Frontal cortex (tissue), 4 donors: ENCODE results near the gene ZNF217. TPM values are rescaled to one million over a fixed set of nuclear protein-coding genes. Genes with fewer than 3 reads are reported as not detected.
"Not testable (repeated sequence)": the region's sequence is repeated elsewhere in the genome, so short reads cannot be mapped to it uniquely, and the experiment has no call there.

Experiments used
- DNase-seq, 2 donors: peaks; one replicate each; pipeline ENCODE4 v3.0.0; 2012; ENCODE audit warnings: low spot score in 2 of 2
- FAIRE-seq: peaks from 2 replicates; lab custom pipeline; 2012; peaks lifted over from hg19 to GRCh38; lab: Jason Lieb, UNC
- total RNA-seq: library from RNA; depleted of rRNA; stranded (reverse); fragments of >200 nt; gene quantifications from one replicate; pipeline ENCODE4 v1.2.3, GENCODE V29; 2014
- donor health status: control.
- donor health status: control.
- donor health status: control.

The ZNF217 gene
- total RNA-seq, 1 donor from 2014 or later = 4.1 TPM

GRCh38 chr20:53587157-53587703 is 6.4 kb downstream of the ZNF217 start:
- not testable (repeated sequence) for DNase-seq, FAIRE-seq

DNA sequence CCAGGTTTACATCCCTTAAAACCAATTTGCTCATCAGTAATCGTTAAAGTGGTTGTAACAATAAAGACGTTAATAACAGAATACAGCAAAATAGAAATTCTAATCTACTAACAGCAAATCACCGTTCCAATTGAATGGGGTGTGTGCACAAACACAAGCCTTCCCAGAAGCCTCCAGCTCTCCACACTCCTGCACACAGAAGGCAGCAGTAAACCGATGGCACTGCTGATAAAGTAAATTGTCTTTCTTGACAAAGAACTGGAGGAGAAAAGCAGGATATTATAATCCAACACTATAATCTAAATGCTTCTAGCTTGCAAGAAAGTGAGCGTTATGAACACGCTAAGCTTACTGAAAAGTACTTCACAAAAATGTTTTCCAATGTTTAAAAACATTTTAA is 7.0 kb downstream of the ZNF217 start:
- DNase-seq = no peak
- no peak for FAIRE-seq

- DNase-seq, FAIRE-seq: not testable (repeated sequence)
Observed at GRCh38 chr20:53585910-53586309, 7.7 kb downstream of the ZNF217 start.

DNA sequence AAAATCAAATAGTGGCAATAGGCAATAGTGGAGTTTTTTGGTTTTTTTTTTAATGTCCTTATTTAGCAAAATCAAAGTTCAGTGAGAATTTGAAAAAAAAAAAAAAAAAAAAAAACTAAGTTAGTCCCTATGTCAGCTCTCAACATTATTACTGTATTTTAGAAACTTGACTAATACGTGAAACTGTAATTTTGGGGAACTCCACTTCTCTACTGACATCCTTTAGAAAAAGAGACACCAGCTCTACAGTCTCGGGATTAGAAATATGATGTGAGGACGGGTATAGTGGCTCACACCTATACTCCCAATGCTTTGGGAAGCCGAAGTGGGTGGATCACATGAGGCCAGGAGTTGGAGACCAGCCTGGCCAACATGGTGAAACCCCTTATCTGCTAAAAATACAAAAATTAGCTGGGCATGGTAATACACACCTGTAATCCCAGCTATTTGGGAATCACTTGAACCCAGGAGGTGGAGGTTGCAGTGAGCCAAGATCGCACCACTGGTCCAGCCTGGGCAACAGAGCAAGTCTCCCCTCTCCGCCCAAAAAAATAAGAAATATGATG is 8.6 kb downstream of the ZNF217 start:
- FAIRE-seq, DNase-seq: not testable (repeated sequence)

DNA sequence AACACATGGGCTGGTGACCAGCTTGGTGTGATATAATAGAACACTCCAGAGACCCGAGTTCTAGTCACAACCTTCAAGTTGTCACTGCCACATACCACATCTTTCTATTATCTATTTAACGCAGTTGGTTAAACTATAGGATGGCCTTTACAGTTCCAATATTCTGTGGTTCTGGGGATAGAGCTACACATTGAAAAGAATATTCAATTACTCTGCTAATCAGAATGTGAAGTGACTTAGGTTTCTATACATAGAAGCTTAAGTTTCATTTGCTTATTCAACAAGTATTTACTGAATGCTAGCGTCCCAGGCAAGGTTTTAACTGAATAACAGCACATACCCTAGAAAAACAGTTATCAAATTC is 9.1 kb downstream of the ZNF217 start:
- not testable (repeated sequence) for DNase-seq, FAIRE-seq

DNA sequence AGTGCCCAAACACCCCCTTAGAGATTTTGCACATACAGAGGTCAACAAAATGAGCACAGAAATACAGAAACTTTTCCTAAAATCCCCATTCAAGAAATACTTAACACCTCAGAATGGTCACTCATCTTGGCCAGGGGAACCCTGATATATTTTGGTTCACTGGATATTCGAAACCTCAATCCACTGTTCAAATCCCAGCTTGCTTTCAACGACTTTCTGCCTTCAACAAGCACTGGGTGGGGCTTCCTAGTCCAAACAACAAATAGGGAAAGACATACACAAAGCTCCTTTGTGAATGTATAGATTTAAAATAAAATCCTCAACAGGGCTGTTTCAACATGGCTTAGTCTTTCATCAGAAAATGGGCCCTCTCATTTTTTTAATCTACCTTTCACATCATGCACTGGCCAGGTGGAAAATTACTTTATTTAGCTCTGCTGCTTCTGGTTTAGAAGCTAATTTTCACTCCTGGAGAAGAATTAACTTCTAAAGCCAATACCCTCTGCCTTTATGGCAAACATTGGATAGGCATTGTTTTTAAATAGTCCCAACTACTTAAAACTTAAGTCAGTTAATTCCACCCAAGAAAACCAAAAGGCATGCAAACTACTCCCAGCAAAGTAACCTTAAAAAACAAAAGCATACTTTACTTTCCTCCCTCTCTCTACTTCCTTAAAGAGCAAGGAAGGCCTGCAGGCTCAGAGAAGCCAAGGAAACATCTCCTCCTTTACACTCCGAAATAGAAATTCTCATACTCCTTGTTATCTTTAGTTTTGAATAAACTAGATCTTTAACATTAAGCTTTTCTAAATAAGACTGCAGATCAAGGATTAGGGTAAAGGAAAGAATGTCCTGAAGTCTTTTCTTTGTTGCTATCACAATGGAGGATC is 9.7 kb downstream of the ZNF217 start:
- DNase-seq, FAIRE-seq: not testable (repeated sequence)

GRCh38 chr20:53582574-53583351 is 10.9 kb downstream of the ZNF217 start:
- FAIRE-seq (no peak), DNase-seq (peak in 1 of 2 donors; percentile 22)

- FAIRE-seq (no peak), DNase-seq (no peak)
Observed at GRCh38 chr20:53582251-53582570, 11.4 kb downstream of the ZNF217 start.

DNA sequence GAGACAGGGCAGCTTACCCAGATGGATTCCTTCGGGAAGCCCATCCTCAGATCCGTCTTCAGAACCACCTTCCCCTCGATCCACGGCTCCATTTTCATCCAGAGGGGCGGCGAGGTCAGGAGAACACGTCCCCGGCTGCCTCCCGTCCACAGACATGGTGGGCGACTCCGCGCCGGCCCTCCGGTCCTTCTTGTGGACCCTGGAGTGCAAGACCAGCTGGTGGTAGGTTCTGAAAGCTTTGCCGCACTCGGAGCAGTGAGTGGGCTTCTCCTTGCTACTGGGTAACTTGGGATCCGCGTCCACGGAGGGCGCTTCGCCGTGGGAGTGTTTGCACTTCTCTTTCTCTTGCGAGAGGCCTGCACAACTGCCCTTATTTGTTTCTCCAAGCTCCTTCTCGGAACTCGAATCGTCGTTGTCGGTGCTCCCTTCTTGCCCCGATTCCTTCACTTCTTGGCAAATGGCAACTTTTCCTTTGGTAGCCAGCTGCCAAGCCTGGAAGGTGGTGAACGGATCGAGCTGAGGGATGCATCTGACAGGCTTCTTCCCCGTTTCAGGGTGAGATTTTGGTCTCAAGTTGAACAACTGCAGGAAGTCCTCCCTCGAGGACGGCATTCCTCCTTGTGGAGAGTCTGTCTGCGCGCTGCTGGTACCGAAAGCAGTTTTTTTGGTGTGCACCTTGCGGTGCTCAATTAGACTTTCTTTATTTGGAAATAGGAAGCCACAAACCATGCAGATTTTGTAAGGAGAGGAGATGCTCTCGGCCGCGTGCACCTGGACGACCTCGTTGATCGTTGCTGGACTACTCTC is 12.0 kb downstream of the ZNF217 start:
- FAIRE-seq = no peak
- no peak for DNase-seq

DNA sequence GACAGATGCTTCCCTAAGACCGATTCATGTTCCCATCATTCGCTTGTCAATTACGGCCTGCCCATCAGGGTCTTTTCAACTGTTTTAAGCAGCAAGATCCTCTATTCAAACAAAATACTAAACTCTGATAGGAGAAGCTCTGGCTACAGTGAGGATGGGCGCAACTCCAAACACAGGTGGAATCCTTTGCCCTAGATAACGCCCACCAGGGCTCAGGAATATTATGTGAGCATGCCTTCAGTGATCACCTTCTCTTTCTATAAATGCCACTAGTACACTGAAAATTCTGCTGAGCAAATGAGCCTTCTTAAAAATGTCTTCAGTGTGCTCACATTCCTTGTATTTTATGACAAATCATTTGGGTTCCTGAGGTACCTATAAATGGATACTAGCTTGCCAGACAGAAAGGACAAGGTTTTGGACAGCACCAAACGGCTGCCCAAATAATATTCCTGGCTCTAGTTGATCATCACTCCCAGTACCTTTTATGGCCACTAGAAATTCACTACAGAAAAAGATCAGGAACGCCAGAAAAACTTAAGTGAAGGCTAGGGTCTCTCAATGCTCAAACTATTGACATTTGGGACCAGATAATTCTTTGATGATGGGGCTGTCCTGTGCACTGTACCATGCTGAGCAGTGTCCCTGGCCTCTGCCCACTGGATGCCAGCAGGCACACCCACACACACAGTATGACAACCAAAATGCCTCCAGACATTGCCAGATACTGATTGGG is 13.1 kb downstream of the ZNF217 start:
- DNase-seq (no peak), FAIRE-seq (no peak)

GRCh38 chr20:53579581-53580375 is 13.9 kb downstream of the ZNF217 start:
- no peak for FAIRE-seq
- no peak for DNase-seq

GRCh38 chr20:53579266-53579580 is 14.4 kb downstream of the ZNF217 start:
- no peak for FAIRE-seq

GRCh38 chr20:53578492-53579222 is 15.0 kb downstream of the ZNF217 start:
- DNase-seq (peak; percentile 64 to 74), FAIRE-seq (peak; percentile 21)

More at GRCh38 chr20:53579266-53579580, 14.4 kb downstream of the ZNF217 start:
- no peak for DNase-seq

DNA sequence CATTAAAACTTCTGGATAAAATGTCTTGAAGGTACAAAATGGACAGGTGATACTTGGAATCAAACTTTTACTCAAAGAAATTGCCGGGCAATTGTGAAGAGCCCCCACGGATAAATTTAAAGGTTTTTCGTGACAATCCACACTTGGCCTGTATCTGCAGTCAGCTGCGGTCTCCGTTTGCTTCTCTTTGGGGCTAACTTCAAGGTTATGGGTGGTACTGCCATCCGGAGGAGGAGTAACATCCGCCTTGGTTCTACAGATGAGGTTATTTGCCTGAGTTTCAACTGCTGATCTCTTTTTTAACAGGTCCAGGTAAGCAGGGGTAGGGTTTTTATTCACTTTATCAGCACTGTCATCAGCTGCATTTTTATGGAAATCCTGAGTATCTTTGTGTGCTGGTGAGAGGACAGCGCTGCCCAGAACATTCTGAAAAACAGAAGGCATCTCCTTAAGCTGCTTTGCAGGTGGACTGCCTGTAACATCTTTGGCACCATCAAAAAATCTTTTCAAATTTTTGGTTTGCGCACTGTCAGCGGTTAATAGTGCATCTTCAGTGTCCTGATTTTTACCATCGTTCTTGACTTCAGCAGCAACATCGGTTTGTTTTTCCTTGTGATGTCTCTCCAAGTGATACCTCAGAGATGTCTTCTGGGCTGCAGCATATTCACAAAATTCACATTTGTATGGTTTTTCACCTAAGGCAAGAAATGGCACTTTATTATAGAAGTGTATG is 16.9 kb downstream of the ZNF217 start:
- DNase-seq (no peak), FAIRE-seq (no peak)

DNA sequence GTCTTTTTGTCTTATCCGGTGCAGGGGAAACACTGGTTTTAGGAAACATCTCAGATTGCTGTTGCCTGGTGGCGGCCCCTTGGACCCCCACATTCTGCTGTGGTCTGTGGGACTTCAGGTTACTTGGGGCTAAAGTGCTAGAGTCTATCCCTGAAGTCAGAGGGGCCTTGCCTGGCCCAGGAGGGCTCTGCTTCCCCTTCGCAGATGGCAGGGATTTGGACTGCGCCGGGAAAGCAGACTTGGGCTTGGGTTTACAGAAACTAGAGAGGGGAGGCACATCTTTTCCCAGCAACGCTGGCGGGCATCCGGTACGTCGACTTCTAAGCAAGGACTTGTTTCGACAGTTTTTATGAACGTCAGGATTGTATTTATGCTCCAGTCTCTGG is 17.5 kb downstream of the ZNF217 start:
- DNase-seq (no peak), FAIRE-seq (no peak)

GRCh38 chr20:53575481-53576194 is 18.0 kb downstream of the ZNF217 start:
- no peak for FAIRE-seq

More at GRCh38 chr20:53575481-53576194, 18.0 kb downstream of the ZNF217 start:
- DNase-seq = no peak
